ENCODE measurements around the gene PTK6.

Gene PTK6

GRCh38 chr20:63478346-63479302 lies 58.6 kb downstream of the PTK6 start:
- DNase-seq (ENCODE audit: low read depth in 2 of 2): no peak

Measured in stimulated activated CD8-positive, alpha-beta memory T cell treated with anti-CD3 and anti-CD28 coated beads, Interleukin-15, amount 100 ng/mL, for 48 hours (primary cell).